ENCODE results near the gene OMG. TPM values are rescaled to one million over a fixed set of nuclear protein-coding genes. Genes with fewer than 3 reads are reported as not detected.
"Not testable (repeated sequence)": the region's sequence is repeated elsewhere in the genome, so short reads cannot be mapped to it uniquely, and the experiment has no call there.

The OMG gene
- total RNA-seq, 4 donors from 2014 or later = not detected

GRCh38 chr17:31272236-31272635 lies 24.8 kb downstream of the OMG start:
- intact Hi-C loops (cut with DNase I; ENCODE audit: low total_unique reads) (no loop called here), in situ Hi-C loops (cut with MboI; ENCODE audit: low pct_ligation_motif_present in 1 of 4, low pct_unique_long_range_greater_than_20kb in 1 of 4, low sequenced_read_pairs in 3 of 4) (no loop called here)
- Histone ChIP-seq H3K27ac (no peak overlapping the region), H3K4me1 (peaks cover 0 to 6% (median 3%) of the 10 kb centered on the region in 4 donors), H3K27me3 (no peaks in the 10 kb centered on the region), H3K9me3 (no peaks in the 10 kb centered on the region), H3K4me3 (no peak overlapping the region), H3K36me3 (peaks cover 0 to 16% (median 2%) of the 10 kb centered on the region in 4 donors)
- WGBS, 2 donors (ENCODE audit: low coverage in 1 of 2) = 71% methylated on average over 1 of the region's 1 CpG; no CpG with 5 or more reads in 1 of the 2 donors
- TF ChIP-seq POLR2AphosphoS5 (IDR thresholded peaks at IDR 0.05) = no peak
- TF ChIP-seq POLR2A (IDR thresholded peaks at IDR 0.05) = no peak
- no peak for TF ChIP-seq EP300 (IDR thresholded peaks at IDR 0.05; ENCODE audit: low read depth)
- TF ChIP-seq, protein P1, sequence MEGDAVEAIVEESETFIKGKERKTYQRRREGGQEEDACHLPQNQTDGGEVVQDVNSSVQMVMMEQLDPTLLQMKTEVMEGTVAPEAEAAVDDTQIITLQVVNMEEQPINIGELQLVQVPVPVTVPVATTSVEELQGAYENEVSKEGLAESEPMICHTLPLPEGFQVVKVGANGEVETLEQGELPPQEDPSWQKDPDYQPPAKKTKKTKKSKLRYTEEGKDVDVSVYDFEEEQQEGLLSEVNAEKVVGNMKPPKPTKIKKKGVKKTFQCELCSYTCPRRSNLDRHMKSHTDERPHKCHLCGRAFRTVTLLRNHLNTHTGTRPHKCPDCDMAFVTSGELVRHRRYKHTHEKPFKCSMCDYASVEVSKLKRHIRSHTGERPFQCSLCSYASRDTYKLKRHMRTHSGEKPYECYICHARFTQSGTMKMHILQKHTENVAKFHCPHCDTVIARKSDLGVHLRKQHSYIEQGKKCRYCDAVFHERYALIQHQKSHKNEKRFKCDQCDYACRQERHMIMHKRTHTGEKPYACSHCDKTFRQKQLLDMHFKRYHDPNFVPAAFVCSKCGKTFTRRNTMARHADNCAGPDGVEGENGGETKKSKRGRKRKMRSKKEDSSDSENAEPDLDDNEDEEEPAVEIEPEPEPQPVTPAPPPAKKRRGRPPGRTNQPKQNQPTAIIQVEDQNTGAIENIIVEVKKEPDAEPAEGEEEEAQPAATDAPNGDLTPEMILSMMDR (IDR thresholded peaks at IDR 0.05) = no peak
- no peak for DNase-seq

DNA sequence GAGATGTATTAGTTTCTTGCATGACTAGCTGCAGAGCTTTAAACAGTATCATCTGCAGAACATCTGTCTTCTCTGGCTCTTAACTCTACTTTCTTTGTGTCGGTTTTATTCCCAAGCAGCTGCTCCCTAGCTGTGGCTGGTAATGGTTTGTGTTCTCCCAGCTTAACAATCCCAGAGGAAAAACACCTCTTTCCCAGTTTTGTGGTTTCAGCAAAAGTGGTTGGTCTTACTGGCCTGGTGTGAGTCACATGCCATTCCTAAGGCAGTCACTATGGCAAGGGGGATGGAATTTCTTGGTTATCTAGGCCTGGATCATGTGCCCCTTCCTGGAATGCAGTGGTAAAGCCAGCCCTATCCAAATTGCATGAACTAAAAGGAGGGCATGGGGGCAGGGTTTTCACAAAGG lies 27.5 kb downstream of the OMG start:
- intact Hi-C loops (cut with DNase I; ENCODE audit: low total_unique reads) (no loop called here), in situ Hi-C loops (cut with MboI; ENCODE audit: low pct_ligation_motif_present in 1 of 4, low pct_unique_long_range_greater_than_20kb in 1 of 4, low sequenced_read_pairs in 3 of 4) (no loop called here)
- no peak overlapping the region for H3K27ac ChIP-seq
- no peaks in the 10 kb centered on the region for H3K27me3 ChIP-seq
- TF ChIP-seq POLR2A (IDR thresholded peaks at IDR 0.05) (no peak), POLR2AphosphoS5 (IDR thresholded peaks at IDR 0.05) (no peak), EP300 (IDR thresholded peaks at IDR 0.05; ENCODE audit: low read depth) (no peak)
- TF ChIP-seq, protein P1 (IDR thresholded peaks at IDR 0.05) = no peak
- peaks cover 0 to 6% (median 3%) of the 10 kb centered on the region in 4 donors for H3K4me1 ChIP-seq
- peaks cover 0 to 16% (median 6%) of the 10 kb centered on the region in 4 donors for H3K36me3 ChIP-seq
- 60 to 65% methylated on average over 1 of the region's 1 CpG for WGBS, 2 donors (ENCODE audit: low coverage in 1 of 2)
- no peak overlapping the region for H3K4me3 ChIP-seq
- H3K9me3 ChIP-seq = no peaks in the 10 kb centered on the region
- DNase-seq = no peak

DNA sequence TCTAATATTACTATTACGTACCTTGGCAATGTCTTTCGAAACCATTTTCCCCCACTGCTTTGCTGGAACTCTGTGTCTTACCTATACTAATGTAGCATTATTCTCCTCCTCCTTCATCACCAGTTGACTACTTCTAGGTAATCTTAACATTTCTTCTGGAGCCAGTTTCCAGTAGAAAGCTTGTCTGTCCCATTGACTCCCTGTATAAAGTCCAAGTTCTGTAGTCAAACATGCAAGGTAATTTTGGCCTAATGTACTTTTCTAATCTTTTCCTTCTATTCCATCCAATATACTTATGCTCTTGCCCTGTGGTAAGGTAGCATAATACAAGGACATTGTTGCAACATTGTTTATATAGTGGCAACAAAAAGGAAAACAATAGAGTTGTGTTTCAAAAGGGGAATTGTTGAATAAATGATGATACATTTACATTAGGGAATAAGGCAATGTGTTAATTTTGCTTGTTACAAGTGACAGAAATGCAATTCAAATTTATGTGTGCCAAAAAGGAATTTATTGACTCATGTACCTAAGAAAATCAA lies 27.9 kb downstream of the OMG start:
- in situ Hi-C loops (cut with MboI; ENCODE audit: low pct_ligation_motif_present in 1 of 4, low pct_unique_long_range_greater_than_20kb in 1 of 4, low sequenced_read_pairs in 3 of 4) (no loop called here), intact Hi-C loops (cut with DNase I; ENCODE audit: low total_unique reads) (no loop called here)
- Histone ChIP-seq H3K36me3 (peaks cover 0 to 16% (median 6%) of the 10 kb centered on the region in 4 donors), H3K9me3 (no peaks in the 10 kb centered on the region), H3K27me3 (no peaks in the 10 kb centered on the region), H3K4me3 (no peak overlapping the region), H3K27ac (no peak overlapping the region), H3K4me1 (peaks cover 0 to 6% (median 3%) of the 10 kb centered on the region in 4 donors)
- no peak for TF ChIP-seq EP300 (IDR thresholded peaks at IDR 0.05; ENCODE audit: low read depth)
- no peak for DNase-seq
- 95 to 97% methylated on average over 2 of the region's 2 CpGs for WGBS, 2 donors (ENCODE audit: low coverage in 1 of 2)

- TF ChIP-seq, protein P1 (IDR thresholded peaks at IDR 0.05) = no peak
- TF ChIP-seq POLR2AphosphoS5 (IDR thresholded peaks at IDR 0.05) (no peak), EP300 (IDR thresholded peaks at IDR 0.05; ENCODE audit: low read depth) (no peak), POLR2A (IDR thresholded peaks at IDR 0.05) (no peak)
- peaks cover 0 to 5% (median 0%) of the 10 kb centered on the region in 4 donors for H3K4me1 ChIP-seq
- intact Hi-C loops (cut with DNase I; ENCODE audit: low total_unique reads) (no loop called here), in situ Hi-C loops (cut with MboI; ENCODE audit: low pct_ligation_motif_present in 1 of 4, low pct_unique_long_range_greater_than_20kb in 1 of 4, low sequenced_read_pairs in 3 of 4) (no loop called here)
- peaks cover 0 to 23% (median 9%) of the 10 kb centered on the region in 4 donors for H3K36me3 ChIP-seq
- no peak for DNase-seq
- H3K27ac ChIP-seq = no peak overlapping the region
- no peak overlapping the region for H3K4me3 ChIP-seq
- H3K27me3 ChIP-seq = no peaks in the 10 kb centered on the region
- H3K9me3 ChIP-seq = no peaks in the 10 kb centered on the region
- WGBS, 2 donors (ENCODE audit: low coverage in 1 of 2) = 87 to 95% methylated on average over 2 of the region's 2 CpGs
These were observed 31.0 kb downstream of the OMG start for GRCh38 chr17:31266042-31266441.

DNA sequence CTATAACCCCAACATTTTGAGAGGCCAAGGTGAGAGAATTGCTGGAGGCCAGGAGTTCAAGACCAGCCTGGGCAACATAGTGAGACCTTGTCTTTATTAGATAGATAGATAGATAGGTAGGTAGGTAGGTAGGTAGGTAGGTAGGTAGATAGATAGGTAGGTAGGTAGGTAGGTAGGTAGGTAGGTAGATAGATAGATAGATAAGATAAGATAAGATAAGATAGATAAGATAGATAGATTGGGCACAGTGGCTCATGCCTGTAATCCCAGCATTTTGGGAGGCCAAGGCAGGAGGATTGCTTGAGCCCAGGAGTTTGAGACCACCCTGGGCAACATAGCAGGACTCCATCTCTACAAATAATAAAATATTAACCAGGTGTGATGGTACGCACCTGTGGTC lies 34.1 kb downstream of the OMG start:
- H3K27me3 ChIP-seq; H3K9me3 ChIP-seq; H3K4me3 ChIP-seq; H3K27ac ChIP-seq; DNase-seq; in situ Hi-C loops (cut with MboI; ENCODE audit: low pct_ligation_motif_present in 1 of 4, low pct_unique_long_range_greater_than_20kb in 1 of 4, low sequenced_read_pairs in 3 of 4); H3K4me1 ChIP-seq; intact Hi-C loops (cut with DNase I; ENCODE audit: low total_unique reads): not testable (repeated sequence)
- peaks cover 0 to 31% (median 10%) of the 10 kb centered on the region in 4 donors for H3K36me3 ChIP-seq
- 80 to 100% methylated on average over 1 of the region's 1 CpG for WGBS, 2 donors (ENCODE audit: low coverage in 1 of 2)

All from transverse colon (tissue), 4 donors.